ENCODE results near the gene ALDH6A1.

- TF ChIP-seq POLR2A (IDR thresholded peaks at IDR 0.05), result no peak
- TF ChIP-seq CTCF (IDR thresholded peaks at IDR 0.05), result no peak
Observed at GRCh38 chr14:74089251-74090020, 5.2 kb upstream of the ALDH6A1 start.

Data from stomach (tissue), 4 donors.